Measurements from ENCODE around the gene TMF1. TPM values are rescaled to one million over a fixed set of nuclear protein-coding genes. Genes with fewer than 3 reads are reported as not detected.
A peak's percentile ranks its signal among the peaks of the same experiment; 100 is the strongest.

TMF1 gene
- polyA plus RNA-seq, 10 donors = 19.1 to 31.6 (median 27.0) TPM

GRCh38 chr3:68985146-68985790 is 66.9 kb downstream of the TMF1 start:
- DNase-seq = no peak

GRCh38 chr3:68984011-68984530 is 68.1 kb downstream of the TMF1 start:
- DNase-seq = no peak

- DNase-seq = no peak
Observed at GRCh38 chr3:68977486-68978167, 74.5 kb downstream of the TMF1 start.

- no peak for DNase-seq
Observed at GRCh38 chr3:68974711-68975110, 77.4 kb downstream of the TMF1 start.

- DNase-seq = no peak
Observed at GRCh38 chr3:68973639-68974038, 78.5 kb downstream of the TMF1 start.

- peak; percentile 30 to 55 (median 35) for DNase-seq
Observed at GRCh38 chr3:68972358-68972979, 79.7 kb downstream of the TMF1 start.

Other genes starting within 250 kb of the TMF1 start
- gene TAFA4, start 119.8 kb downstream of the TMF1 start, polyA plus RNA-seq (ENCODE audit: insufficient read length in 10 of 10) = 1 to 10 TPM in 4 of 10 donors, under 1 TPM in 6; 0.09 to 1.7 (median 0.74) TPM
- gene EOGT, start 38.6 kb downstream of the TMF1 start, polyA plus RNA-seq (ENCODE audit: insufficient read length in 10 of 10) = 10 to 100 TPM; 12.9 to 26.6 (median 19.9) TPM
- 10 to 100 TPM; 41.4 to 58.5 (median 50.0) TPM for gene UBA3, start 28.0 kb upstream of the TMF1 start, polyA plus RNA-seq (ENCODE audit: insufficient read length in 10 of 10)
- gene ARL6IP5, start 32.6 kb upstream of the TMF1 start, polyA plus RNA-seq (ENCODE audit: insufficient read length in 10 of 10) = 100 to 1,000 TPM in 9 of 10 donors, 10 to 100 TPM in 1; 96.4 to 139 (median 128) TPM
- gene LMOD3, start 70.3 kb upstream of the TMF1 start, polyA plus RNA-seq (ENCODE audit: insufficient read length in 10 of 10) = 100 to 1,000 TPM in 9 of 10 donors, 10 to 100 TPM in 1; 74.6 to 196 (median 135) TPM

Measured in muscle of back (tissue), 11 donors.